Fibroblast of lung (primary cell): ENCODE results near the gene DIRAS2. TPM values are rescaled to one million over a fixed set of nuclear protein-coding genes. Genes with fewer than 3 reads are reported as not detected.

Experiments
- DNase-seq, 2 donors: peaks; one replicate each; pipeline versions ENCODE4 v3.0.0 to v3.0.0-alpha.2; 2010; ENCODE audit warnings: low read depth in 2 of 2
- H2AFZ ChIP-seq: 2 replicates; pipeline ENCODE4 v1.5.1; 2012; ENCODE audit warnings: low read length, control low read depth, inconsistent platforms
- H3K27ac ChIP-seq: 2 replicates; pipeline ENCODE4 v1.5.1; 2011; ENCODE audit warnings: low read length, control low read depth; ENCODE audit not compliant: insufficient read depth
- H3K27me3 ChIP-seq: 2 replicates; pipeline ENCODE4 v1.5.1; 2011; ENCODE audit warnings: mild to moderate bottlenecking, low read length; ENCODE audit not compliant: control insufficient read depth, insufficient read depth
- H3K36me3 ChIP-seq: 2 replicates; pipeline ENCODE4 v1.5.1; 2011; ENCODE audit warnings: low read length; ENCODE audit not compliant: control insufficient read depth, insufficient read depth
- H3K4me1 ChIP-seq: 2 replicates; pipeline ENCODE4 v1.5.1; 2011; ENCODE audit warnings: low read length; ENCODE audit not compliant: control insufficient read depth, insufficient read depth; ENCODE audit errors: extremely low read depth
- H3K4me2 ChIP-seq: 2 replicates; pipeline ENCODE4 v1.5.1; 2011; ENCODE audit warnings: low read length, control low read depth; ENCODE audit not compliant: insufficient read depth; ENCODE audit errors: extremely low read depth
- H3K4me3 ChIP-seq, 4 experiments: fragments of 200-600 bp in 1 of 4; sonication (generic) in 1 of 4; replicated peaks in 1 of 4; 2 replicates each; pipeline ENCODE4 v1.5.1; 2011 to 2016; ENCODE audit warnings: low read length in 4 of 4, low read depth in 3 of 4, mild to moderate bottlenecking in 3 of 4, control low read depth in 2 of 4, inconsistent platforms in 1 of 4, mixed read lengths in 1 of 4; ENCODE audit not compliant: insufficient read depth in 1 of 4; ENCODE audit errors: control extremely low read depth in 1 of 4
- H3K79me2 ChIP-seq: 2 replicates; pipeline ENCODE4 v1.5.1; 2012; ENCODE audit warnings: mild to moderate bottlenecking, low read length, inconsistent platforms; ENCODE audit not compliant: control insufficient read depth, insufficient read depth
- H3K9ac ChIP-seq: 2 replicates; pipeline ENCODE4 v1.5.1; 2011; ENCODE audit warnings: mild to moderate bottlenecking, low read length, control low read depth; ENCODE audit not compliant: insufficient read depth
- H3K9me3 ChIP-seq: 2 replicates; pipeline ENCODE4 v1.5.1; 2012; ENCODE audit warnings: low read depth, low read length; ENCODE audit not compliant: control insufficient read depth, insufficient read depth
- H4K20me1 ChIP-seq: 2 replicates; pipeline ENCODE4 v1.5.1; 2011; ENCODE audit warnings: low read length; ENCODE audit not compliant: control insufficient read depth, insufficient read depth; ENCODE audit errors: extremely low read depth
- EZH2 ChIP-seq: IDR thresholded peaks from 2 replicates; pipeline ENCODE4 v1.5.1; 2012; ENCODE audit warnings: low read length, control low read depth, mild to moderate bottlenecking; ENCODE audit errors: missing control alignments
- polyA plus RNA-seq, 2 donors: library from polyadenylated mRNA; depleted of rRNA in 1 of 2; stranded (reverse) in 1 of 2; unstranded in 1 of 2; fragments of >200 nt; gene quantifications; 2 replicates each; pipeline ENCODE4 v1.2.1, GENCODE V29; 2011 to 2012; ENCODE audit warnings: missing spikeins in 1 of 2
- total RNA-seq: library from RNA; depleted of rRNA; stranded (reverse); fragments of >200 nt; gene quantifications from 2 replicates; pipeline ENCODE4 v1.2.1, GENCODE V29; 2014
- TF ChIP-seq, protein P1 (sequence below), 2 donors: IDR thresholded peaks in 1 of 2; conservative IDR thresholded peaks in 1 of 2; 1 replicate in 1 of 2; 2 replicates in 1 of 2; pipeline ENCODE4 v1.5.1; 2011 to 2012; ENCODE audit warnings: low read length in 2 of 2, control low read depth in 1 of 2, inconsistent platforms in 1 of 2, low read depth in 1 of 2, mild to moderate bottlenecking in 1 of 2

DIRAS2 gene
- total and polyA plus RNA-seq, 2 donors (not counting 1 experiment from before 2014, with no cell fraction given) = 0.01 to 0.66 TPM

- Histone ChIP-seq H3K27ac (no peak overlapping the region), H4K20me1 (no peaks in the 10 kb centered on the region), H2AFZ (no peak overlapping the region), H3K4me3 (no peak overlapping the region), H3K36me3 (no peaks in the 10 kb centered on the region), H3K4me2 (no peak overlapping the region), H3K9ac (no peak overlapping the region), H3K79me2 (no peaks in the 10 kb centered on the region), H3K4me1 (no peaks in the 10 kb centered on the region), H3K27me3 (peaks cover 8% of the 10 kb centered on the region), H3K9me3 (no peaks in the 10 kb centered on the region)
- no peak for DNase-seq
- no peak for TF ChIP-seq EZH2
- TF ChIP-seq, protein P1, sequence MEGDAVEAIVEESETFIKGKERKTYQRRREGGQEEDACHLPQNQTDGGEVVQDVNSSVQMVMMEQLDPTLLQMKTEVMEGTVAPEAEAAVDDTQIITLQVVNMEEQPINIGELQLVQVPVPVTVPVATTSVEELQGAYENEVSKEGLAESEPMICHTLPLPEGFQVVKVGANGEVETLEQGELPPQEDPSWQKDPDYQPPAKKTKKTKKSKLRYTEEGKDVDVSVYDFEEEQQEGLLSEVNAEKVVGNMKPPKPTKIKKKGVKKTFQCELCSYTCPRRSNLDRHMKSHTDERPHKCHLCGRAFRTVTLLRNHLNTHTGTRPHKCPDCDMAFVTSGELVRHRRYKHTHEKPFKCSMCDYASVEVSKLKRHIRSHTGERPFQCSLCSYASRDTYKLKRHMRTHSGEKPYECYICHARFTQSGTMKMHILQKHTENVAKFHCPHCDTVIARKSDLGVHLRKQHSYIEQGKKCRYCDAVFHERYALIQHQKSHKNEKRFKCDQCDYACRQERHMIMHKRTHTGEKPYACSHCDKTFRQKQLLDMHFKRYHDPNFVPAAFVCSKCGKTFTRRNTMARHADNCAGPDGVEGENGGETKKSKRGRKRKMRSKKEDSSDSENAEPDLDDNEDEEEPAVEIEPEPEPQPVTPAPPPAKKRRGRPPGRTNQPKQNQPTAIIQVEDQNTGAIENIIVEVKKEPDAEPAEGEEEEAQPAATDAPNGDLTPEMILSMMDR (conservative IDR thresholded peaks at IDR 0.05 in 1 of 2, IDR thresholded peaks at IDR 0.05 in 1 of 2; ENCODE audit: low read depth in 1 of 2, low read length in 2 of 2) = no peak
Observed at GRCh38 chr9:90641884-90642487, 638 bp downstream of the DIRAS2 start.

GRCh38 chr9:90641086-90641485 lies 1.5 kb downstream of the DIRAS2 start:
- Histone ChIP-seq H3K27ac (no peak overlapping the region), H3K9me3 (no peaks in the 10 kb centered on the region)

DNA sequence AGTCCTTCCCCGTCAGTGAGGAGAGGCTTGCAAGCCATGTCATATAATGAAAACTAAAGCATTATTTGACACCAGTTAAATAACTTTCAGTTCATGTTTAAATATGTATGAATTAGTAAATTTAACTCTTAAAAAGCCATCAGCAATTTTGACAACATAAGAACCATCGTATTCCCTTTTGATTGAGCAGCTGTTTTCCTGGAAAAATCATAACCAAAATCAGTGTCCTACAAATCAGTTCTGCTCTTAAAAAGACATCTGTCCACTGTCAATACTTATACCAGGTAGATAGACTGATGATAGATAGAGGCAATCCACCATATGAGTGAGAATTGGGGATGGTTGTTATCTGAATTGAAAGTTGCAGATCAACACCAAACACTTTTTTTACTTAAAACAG lies 2.3 kb downstream of the DIRAS2 start:
- Histone ChIP-seq H3K27me3 (peaks cover 8% of the 10 kb centered on the region), H4K20me1 (no peaks in the 10 kb centered on the region), H3K4me2 (no peak overlapping the region), H3K79me2 (no peaks in the 10 kb centered on the region), H3K9ac (no peak overlapping the region), H3K4me3 (no peak overlapping the region), H3K27ac (no peak overlapping the region), H3K4me1 (no peaks in the 10 kb centered on the region), H3K9me3 (no peaks in the 10 kb centered on the region), H3K36me3 (no peaks in the 10 kb centered on the region), H2AFZ (no peak overlapping the region)
- DNase-seq = no peak
- no peak for TF ChIP-seq EZH2

More at GRCh38 chr9:90641086-90641485, 1.5 kb downstream of the DIRAS2 start:
- Histone ChIP-seq H3K79me2 (no peaks in the 10 kb centered on the region), H3K4me2 (no peak overlapping the region), H3K27me3 (peaks cover 8% of the 10 kb centered on the region), H3K4me1 (no peaks in the 10 kb centered on the region), H3K9ac (no peak overlapping the region), H2AFZ (no peak overlapping the region), H4K20me1 (no peaks in the 10 kb centered on the region), H3K4me3 (no peak overlapping the region), H3K36me3 (no peaks in the 10 kb centered on the region)
- DNase-seq = no peak
- TF ChIP-seq EZH2 = no peak
- TF ChIP-seq, protein P1 (conservative IDR thresholded peaks at IDR 0.05 in 1 of 2, IDR thresholded peaks at IDR 0.05 in 1 of 2; ENCODE audit: low read depth in 1 of 2, low read length in 2 of 2) = no peak
